Measurements from ENCODE around the gene LAPTM5.

The LAPTM5 gene

GRCh38 chr1:30732277-30732996, 25.1 kb downstream of the LAPTM5 start:
- in situ Hi-C loops (cut with MboI; ENCODE audit: low sequenced_read_pairs), result no loop called here

- in situ Hi-C loops (cut with MboI; ENCODE audit: low sequenced_read_pairs), result no loop called here
These were observed 25.7 kb downstream of the LAPTM5 start for GRCh38 chr1:30731806-30732276.

- in situ Hi-C loops (cut with MboI; ENCODE audit: low sequenced_read_pairs), result no loop called here
These were observed 26.3 kb downstream of the LAPTM5 start for GRCh38 chr1:30731109-30731805.

DNA sequence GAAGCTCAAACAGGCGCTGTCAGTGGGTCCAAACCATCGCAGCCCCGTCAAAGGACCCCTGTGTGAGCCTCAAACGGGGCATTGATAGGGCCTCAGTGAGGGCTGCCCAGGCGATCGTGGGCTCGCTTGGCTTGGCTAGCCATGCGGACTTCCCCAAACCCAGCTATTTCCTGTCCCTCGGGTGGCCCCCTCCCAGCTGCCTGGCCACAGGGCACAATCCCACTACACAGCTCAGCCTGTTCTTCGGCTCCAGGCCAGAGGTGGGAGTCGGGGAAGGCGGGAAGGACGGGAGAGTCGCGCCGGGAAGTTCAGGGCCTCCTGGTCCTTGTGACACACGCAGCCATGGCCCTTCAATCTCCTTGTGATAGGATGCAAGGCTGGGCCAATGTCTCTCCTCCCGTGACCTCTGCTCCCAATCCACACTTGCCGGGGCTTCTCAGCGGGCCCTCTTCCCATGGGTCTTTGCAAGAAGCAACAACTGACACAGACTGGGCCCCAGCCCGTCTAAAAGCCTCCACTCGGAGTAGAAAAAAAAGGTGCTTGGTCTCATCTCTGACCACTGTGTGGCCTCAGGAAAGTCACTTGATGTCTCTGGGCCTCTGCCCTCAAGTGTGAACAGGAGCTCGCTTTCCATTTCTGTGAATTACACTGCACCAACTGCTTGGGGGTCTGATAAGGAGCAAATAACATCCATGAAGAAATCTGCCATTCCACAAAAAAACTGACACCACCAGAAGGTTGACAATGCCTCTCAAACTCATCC, 27.0 kb downstream of the LAPTM5 start:
- in situ Hi-C loops (cut with MboI; ENCODE audit: low sequenced_read_pairs), result no loop called here

DNA sequence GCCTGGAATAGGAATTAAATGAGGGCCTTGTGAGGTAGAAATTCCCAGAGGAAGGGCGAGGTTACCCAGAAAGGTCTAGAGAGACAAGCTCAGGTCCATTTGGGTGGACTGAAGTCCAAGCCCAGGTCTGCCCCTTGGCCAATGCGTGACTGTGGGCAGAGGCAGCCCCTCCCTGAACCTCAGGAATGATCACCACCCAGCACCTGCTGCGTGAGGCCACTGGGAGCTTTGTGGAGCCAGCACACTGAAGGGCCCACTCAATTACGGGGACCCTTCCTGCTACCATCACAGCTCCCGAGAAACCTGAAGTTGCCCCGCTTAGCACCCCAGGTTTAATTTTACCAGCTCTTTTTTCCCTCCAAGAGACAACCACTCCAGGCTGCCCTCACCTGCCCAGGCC, 27.7 kb downstream of the LAPTM5 start:
- in situ Hi-C loops (cut with MboI; ENCODE audit: low sequenced_read_pairs), result loop anchor here (10.0 kb wide), 1 partner anchor 55 kb away; no protein-coding TSS in a partner anchor

DNA sequence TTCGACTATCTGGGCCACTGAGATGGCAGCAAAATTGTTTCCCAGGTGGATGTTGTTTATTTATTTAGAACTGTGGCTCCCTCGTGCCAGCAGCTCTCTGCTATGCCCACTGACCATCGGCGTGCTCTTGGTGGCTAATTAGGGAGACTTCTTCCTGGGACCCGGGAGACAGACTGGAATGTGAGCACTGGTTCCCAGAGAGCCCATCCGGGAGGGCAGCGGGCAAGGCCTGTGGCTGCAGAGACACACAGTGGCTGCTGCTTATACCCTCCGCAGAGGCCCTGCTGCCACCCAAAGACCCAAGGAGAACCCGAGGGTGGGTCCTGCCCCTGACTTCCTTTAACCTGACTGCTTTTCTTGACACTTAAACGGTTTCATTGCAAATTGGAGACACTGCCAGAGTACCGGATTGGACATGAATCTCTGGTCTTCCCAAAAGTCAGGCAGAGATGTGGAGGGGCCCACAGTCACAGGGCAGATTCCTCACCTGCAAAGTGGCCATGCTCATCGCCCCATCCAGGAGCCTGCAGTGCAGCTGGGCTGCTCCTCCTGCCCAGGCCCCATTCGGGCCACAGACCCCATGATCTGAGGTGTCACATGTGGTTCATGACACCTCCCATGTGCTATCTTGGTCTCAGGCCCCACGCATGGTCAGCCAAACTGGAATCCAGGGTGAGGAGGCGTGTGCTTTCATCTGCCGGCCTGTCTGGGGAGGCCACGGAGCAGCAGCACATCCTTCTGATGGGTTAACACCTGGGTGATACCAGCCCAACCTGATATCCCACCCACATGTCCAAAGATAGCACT, 28.5 kb downstream of the LAPTM5 start:
- in situ Hi-C loops (cut with MboI; ENCODE audit: low sequenced_read_pairs), result loop anchor here (10.0 kb wide), 1 partner anchor 56 kb away; no protein-coding TSS in a partner anchor

DNA sequence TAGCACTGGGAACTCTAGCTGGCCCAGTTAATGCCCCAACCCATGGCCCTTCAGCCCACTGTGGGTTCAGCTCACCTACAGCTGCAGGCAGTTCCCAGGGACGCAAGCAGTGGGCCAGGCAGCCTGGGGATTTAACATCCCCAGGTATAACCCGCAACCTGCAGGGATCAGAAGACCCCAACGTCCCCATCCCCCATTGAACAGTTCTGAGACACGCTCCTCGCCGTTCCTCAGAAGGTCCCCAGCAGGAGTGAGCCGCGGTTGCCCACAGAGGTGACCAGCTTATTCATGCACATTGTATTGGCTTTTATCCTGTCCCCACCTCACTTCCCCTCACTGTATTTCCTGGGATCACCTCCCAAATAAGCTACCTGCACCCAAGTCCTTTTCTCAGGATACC, 29.2 kb downstream of the LAPTM5 start:
- in situ Hi-C loops (cut with MboI; ENCODE audit: low sequenced_read_pairs), result loop anchor here (10.0 kb wide), 1 partner anchor 56 kb away; no protein-coding TSS in a partner anchor

GRCh38 chr1:30727824-30728223, 29.8 kb downstream of the LAPTM5 start:
- in situ Hi-C loops (cut with MboI; ENCODE audit: low sequenced_read_pairs), result loop anchor here (10.0 kb wide), 1 partner anchor 57 kb away; no protein-coding TSS in a partner anchor

- in situ Hi-C loops (cut with MboI; ENCODE audit: low sequenced_read_pairs), result loop anchor here (10.0 kb wide), 1 partner anchor 58 kb away; no protein-coding TSS in a partner anchor
These were observed 30.5 kb downstream of the LAPTM5 start for GRCh38 chr1:30726773-30727684.

- in situ Hi-C loops (cut with MboI; ENCODE audit: low sequenced_read_pairs), result loop anchor here (10.0 kb wide), 1 partner anchor 59 kb away; no protein-coding TSS in a partner anchor
These were observed 31.3 kb downstream of the LAPTM5 start for GRCh38 chr1:30726236-30726635.

DNA sequence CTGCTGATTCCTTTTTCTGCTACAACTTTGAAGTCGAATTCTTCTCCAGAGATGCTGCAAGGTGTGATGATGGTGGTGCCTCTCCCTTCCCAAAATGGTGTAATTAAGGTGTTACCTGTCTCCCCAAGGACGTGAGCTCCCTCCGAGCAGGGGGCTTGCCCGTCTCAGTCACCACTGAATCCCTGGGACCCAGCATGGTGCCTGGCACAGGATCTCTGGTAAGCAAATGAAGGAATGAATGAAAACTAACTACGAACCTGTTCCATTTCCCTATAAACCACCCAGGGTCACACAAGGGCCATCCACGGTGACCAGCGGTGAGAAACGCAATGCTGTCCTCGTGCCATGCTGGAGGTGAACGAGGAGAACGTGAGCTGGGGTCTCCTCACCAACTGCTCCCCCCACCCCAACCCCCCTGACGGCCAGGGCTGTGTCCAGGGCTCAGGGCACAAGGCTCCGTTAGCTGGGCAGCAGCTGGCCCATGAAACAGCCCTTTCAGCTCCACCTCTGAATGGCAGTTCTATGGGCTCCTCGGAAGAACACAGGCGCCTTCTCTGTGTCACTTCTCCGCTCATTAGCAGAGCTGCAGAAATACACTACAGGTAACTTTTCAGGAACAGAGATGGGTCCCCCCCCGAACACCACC, 32.0 kb downstream of the LAPTM5 start:
- in situ Hi-C loops (cut with MboI; ENCODE audit: low sequenced_read_pairs), result loop anchor here (10.0 kb wide), 1 partner anchor 59 kb away; no protein-coding TSS in a partner anchor

- in situ Hi-C loops (cut with MboI; ENCODE audit: low sequenced_read_pairs), result loop anchor here (10.0 to 25.0 kb wide), 2 partner anchors 60 to 1488 kb away; partner anchors contain the start of genes MECR and PTPRU
These were observed 32.7 kb downstream of the LAPTM5 start for GRCh38 chr1:30724655-30725421.

GRCh38 chr1:30724175-30724574, 33.4 kb downstream of the LAPTM5 start:
- in situ Hi-C loops (cut with MboI; ENCODE audit: low sequenced_read_pairs), result loop anchor here (10.0 to 25.0 kb wide), 2 partner anchors 61 to 1487 kb away; partner anchors contain the start of genes MECR and PTPRU

DNA sequence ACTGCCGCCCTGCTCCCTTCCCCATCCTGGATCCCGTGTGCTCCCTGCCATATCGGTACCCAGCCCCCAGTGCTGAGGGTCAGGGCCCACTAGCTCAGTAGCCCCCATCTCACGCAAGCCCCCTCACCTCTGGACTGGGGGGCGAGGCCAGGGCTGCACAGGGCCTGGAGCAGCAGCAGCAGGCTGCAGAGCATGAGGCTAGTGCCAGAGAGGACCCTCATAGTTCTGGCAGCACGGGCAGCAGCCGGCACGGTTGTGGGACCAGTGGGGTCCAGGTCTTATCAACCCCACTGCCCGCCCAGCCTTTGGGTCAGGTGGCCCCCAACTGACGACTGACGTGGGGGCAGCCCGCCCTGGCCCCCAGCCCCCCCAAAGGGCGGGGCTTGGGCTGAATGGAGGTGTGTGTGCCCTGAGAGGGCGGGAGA, 34.2 kb downstream of the LAPTM5 start, which contains the start of gene MATN1:
Gene MATN1, minus strand, starts transcription at position 255 of the 425 bp plus-strand sequence. Its CDS starts 34 bp downstream, at position 221.
- in situ Hi-C loops (cut with MboI; ENCODE audit: low sequenced_read_pairs), result loop anchor here (10.0 to 25.0 kb wide), 2 partner anchors 61 to 1486 kb away; partner anchors contain the start of genes MECR and PTPRU

DNA sequence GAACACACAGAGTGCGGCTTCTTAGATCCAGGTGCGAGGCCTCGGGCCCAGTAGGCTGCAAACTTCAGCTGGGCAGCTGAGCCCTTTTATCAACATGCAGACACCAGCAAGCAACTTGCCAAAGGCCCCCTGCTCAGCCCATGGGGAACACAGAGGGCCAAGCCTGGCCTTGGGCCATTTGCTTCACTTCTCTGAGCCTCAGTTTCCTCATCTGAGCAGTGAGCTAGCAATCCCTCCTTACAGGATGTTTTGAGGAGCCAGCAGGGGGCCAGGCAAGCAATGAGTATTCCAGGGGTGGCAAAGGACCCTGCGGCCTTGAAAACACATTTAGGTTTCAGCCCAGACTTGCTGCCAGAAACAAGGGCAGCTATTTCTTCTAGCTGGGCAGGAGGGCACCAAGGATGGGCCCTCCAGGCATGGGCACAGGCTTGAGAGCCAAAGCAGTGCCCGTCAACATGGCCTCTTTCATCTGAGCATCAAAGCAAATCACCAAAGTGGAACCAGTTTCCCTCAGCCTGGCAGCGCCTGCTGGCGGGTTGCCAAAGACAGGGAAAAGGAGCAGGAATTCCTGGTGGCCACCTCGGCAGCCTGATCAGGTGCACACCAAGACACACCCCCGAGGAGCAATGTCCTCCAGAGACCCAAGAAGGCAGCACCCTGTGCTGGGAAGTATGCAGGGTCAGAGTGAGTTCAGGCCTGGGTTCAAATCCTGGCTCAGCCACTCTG, 35.6 kb downstream of the LAPTM5 start:
- in situ Hi-C loops (cut with MboI; ENCODE audit: low sequenced_read_pairs), result loop anchor here (10.0 to 25.0 kb wide), 2 partner anchors 63 to 1485 kb away; partner anchors contain the start of genes MECR and PTPRU

- in situ Hi-C loops (cut with MboI; ENCODE audit: low sequenced_read_pairs), result loop anchor here (10.0 to 25.0 kb wide), 2 partner anchors 63 to 1484 kb away; partner anchors contain the start of genes MECR and PTPRU
These were observed 36.2 kb downstream of the LAPTM5 start for GRCh38 chr1:30721341-30721793.

Measured in HL-60/S4 treated with phorbol 12-myristate 13-acetate at 8.2 ng/mL for 4 days and 3 days (cell line).